Fibroblast of lung (primary cell): ENCODE measurements around the gene CATSPER4. TPM values are rescaled to one million over a fixed set of nuclear protein-coding genes. Genes with fewer than 3 reads are reported as not detected.
A peak's percentile ranks its signal among the peaks of the same experiment; 100 is the strongest.

Experiments
- DNase-seq, 2 donors: peaks; one replicate each; pipeline versions ENCODE4 v3.0.0 to v3.0.0-alpha.2; 2010; ENCODE audit warnings: low read depth in 2 of 2
- H2AFZ ChIP-seq: 2 replicates; pipeline ENCODE4 v1.5.1; 2012; ENCODE audit warnings: low read length, control low read depth, inconsistent platforms
- H3K27ac ChIP-seq: 2 replicates; pipeline ENCODE4 v1.5.1; 2011; ENCODE audit warnings: low read length, control low read depth; ENCODE audit not compliant: insufficient read depth
- H3K27me3 ChIP-seq: 2 replicates; pipeline ENCODE4 v1.5.1; 2011; ENCODE audit warnings: mild to moderate bottlenecking, low read length; ENCODE audit not compliant: control insufficient read depth, insufficient read depth
- H3K36me3 ChIP-seq: 2 replicates; pipeline ENCODE4 v1.5.1; 2011; ENCODE audit warnings: low read length; ENCODE audit not compliant: control insufficient read depth, insufficient read depth
- H3K4me1 ChIP-seq: 2 replicates; pipeline ENCODE4 v1.5.1; 2011; ENCODE audit warnings: low read length; ENCODE audit not compliant: control insufficient read depth, insufficient read depth; ENCODE audit errors: extremely low read depth
- H3K4me2 ChIP-seq: 2 replicates; pipeline ENCODE4 v1.5.1; 2011; ENCODE audit warnings: low read length, control low read depth; ENCODE audit not compliant: insufficient read depth; ENCODE audit errors: extremely low read depth
- H3K4me3 ChIP-seq, 4 experiments: fragments of 200-600 bp in 1 of 4; sonication (generic) in 1 of 4; replicated peaks in 1 of 4; 2 replicates each; pipeline ENCODE4 v1.5.1; 2011 to 2016; ENCODE audit warnings: low read length in 4 of 4, low read depth in 3 of 4, mild to moderate bottlenecking in 3 of 4, control low read depth in 2 of 4, inconsistent platforms in 1 of 4, mixed read lengths in 1 of 4; ENCODE audit not compliant: insufficient read depth in 1 of 4; ENCODE audit errors: control extremely low read depth in 1 of 4
- H3K79me2 ChIP-seq: 2 replicates; pipeline ENCODE4 v1.5.1; 2012; ENCODE audit warnings: mild to moderate bottlenecking, low read length, inconsistent platforms; ENCODE audit not compliant: control insufficient read depth, insufficient read depth
- H3K9ac ChIP-seq: 2 replicates; pipeline ENCODE4 v1.5.1; 2011; ENCODE audit warnings: mild to moderate bottlenecking, low read length, control low read depth; ENCODE audit not compliant: insufficient read depth
- H3K9me3 ChIP-seq: 2 replicates; pipeline ENCODE4 v1.5.1; 2012; ENCODE audit warnings: low read depth, low read length; ENCODE audit not compliant: control insufficient read depth, insufficient read depth
- H4K20me1 ChIP-seq: 2 replicates; pipeline ENCODE4 v1.5.1; 2011; ENCODE audit warnings: low read length; ENCODE audit not compliant: control insufficient read depth, insufficient read depth; ENCODE audit errors: extremely low read depth
- EZH2 ChIP-seq: IDR thresholded peaks from 2 replicates; pipeline ENCODE4 v1.5.1; 2012; ENCODE audit warnings: low read length, control low read depth, mild to moderate bottlenecking; ENCODE audit errors: missing control alignments
- polyA plus RNA-seq, 2 donors: library from polyadenylated mRNA; depleted of rRNA in 1 of 2; stranded (reverse) in 1 of 2; unstranded in 1 of 2; fragments of >200 nt; gene quantifications; 2 replicates each; pipeline ENCODE4 v1.2.1, GENCODE V29; 2011 to 2012; ENCODE audit warnings: missing spikeins in 1 of 2
- total RNA-seq: library from RNA; depleted of rRNA; stranded (reverse); fragments of >200 nt; gene quantifications from 2 replicates; pipeline ENCODE4 v1.2.1, GENCODE V29; 2014
- TF ChIP-seq, protein P1 (sequence below), 2 donors: IDR thresholded peaks in 1 of 2; conservative IDR thresholded peaks in 1 of 2; 1 replicate in 1 of 2; 2 replicates in 1 of 2; pipeline ENCODE4 v1.5.1; 2011 to 2012; ENCODE audit warnings: low read length in 2 of 2, control low read depth in 1 of 2, inconsistent platforms in 1 of 2, low read depth in 1 of 2, mild to moderate bottlenecking in 1 of 2

Gene CATSPER4
- total and polyA plus RNA-seq, 2 donors (not counting 1 experiment from before 2014, with no cell fraction given), result not detected

GRCh38 chr1:26145960-26146294 is 44.5 kb upstream of the CATSPER4 start:
- Histone ChIP-seq H3K4me1 (no peaks in the 10 kb centered on the region), H3K79me2 (no peaks in the 10 kb centered on the region), H3K36me3 (no peaks in the 10 kb centered on the region), H3K27ac (no peak overlapping the region), H4K20me1 (no peaks in the 10 kb centered on the region), H3K9me3 (no peaks in the 10 kb centered on the region), H3K9ac (no peak overlapping the region), H3K4me2 (no peak overlapping the region), H3K27me3 (peaks cover 12% of the 10 kb centered on the region), H3K4me3 (no peak overlapping the region), H2AFZ (no peak overlapping the region)
- no peak for TF ChIP-seq EZH2
- TF ChIP-seq, protein P1, sequence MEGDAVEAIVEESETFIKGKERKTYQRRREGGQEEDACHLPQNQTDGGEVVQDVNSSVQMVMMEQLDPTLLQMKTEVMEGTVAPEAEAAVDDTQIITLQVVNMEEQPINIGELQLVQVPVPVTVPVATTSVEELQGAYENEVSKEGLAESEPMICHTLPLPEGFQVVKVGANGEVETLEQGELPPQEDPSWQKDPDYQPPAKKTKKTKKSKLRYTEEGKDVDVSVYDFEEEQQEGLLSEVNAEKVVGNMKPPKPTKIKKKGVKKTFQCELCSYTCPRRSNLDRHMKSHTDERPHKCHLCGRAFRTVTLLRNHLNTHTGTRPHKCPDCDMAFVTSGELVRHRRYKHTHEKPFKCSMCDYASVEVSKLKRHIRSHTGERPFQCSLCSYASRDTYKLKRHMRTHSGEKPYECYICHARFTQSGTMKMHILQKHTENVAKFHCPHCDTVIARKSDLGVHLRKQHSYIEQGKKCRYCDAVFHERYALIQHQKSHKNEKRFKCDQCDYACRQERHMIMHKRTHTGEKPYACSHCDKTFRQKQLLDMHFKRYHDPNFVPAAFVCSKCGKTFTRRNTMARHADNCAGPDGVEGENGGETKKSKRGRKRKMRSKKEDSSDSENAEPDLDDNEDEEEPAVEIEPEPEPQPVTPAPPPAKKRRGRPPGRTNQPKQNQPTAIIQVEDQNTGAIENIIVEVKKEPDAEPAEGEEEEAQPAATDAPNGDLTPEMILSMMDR (conservative IDR thresholded peaks at IDR 0.05 in 1 of 2, IDR thresholded peaks at IDR 0.05 in 1 of 2; ENCODE audit: low read depth in 1 of 2, low read length in 2 of 2), result no peak
- no peak for DNase-seq

- H3K9me3 ChIP-seq, result no peaks in the 10 kb centered on the region
- H3K4me1 ChIP-seq, result no peaks in the 10 kb centered on the region
- H3K9ac ChIP-seq, result no peak overlapping the region
- no peak overlapping the region for H2AFZ ChIP-seq
- H3K27me3 ChIP-seq, result peaks cover 17% of the 10 kb centered on the region
- no peaks in the 10 kb centered on the region for H4K20me1 ChIP-seq
- TF ChIP-seq, protein P1 (conservative IDR thresholded peaks at IDR 0.05 in 1 of 2, IDR thresholded peaks at IDR 0.05 in 1 of 2; ENCODE audit: low read depth in 1 of 2, low read length in 2 of 2), result no peak
- TF ChIP-seq EZH2, result no peak
- H3K36me3 ChIP-seq, result no peaks in the 10 kb centered on the region
- H3K4me2 ChIP-seq, result no peak overlapping the region
- no peak overlapping the region for H3K4me3 ChIP-seq
- no peak overlapping the region for H3K27ac ChIP-seq
- DNase-seq, result no peak
- H3K79me2 ChIP-seq, result no peaks in the 10 kb centered on the region
Measured at GRCh38 chr1:26148887-26149286, 41.5 kb upstream of the CATSPER4 start.

- Histone ChIP-seq H2AFZ (no peak overlapping the region), H3K79me2 (no peaks in the 10 kb centered on the region), H3K27me3 (peaks cover 15% of the 10 kb centered on the region), H3K36me3 (no peaks in the 10 kb centered on the region), H4K20me1 (no peaks in the 10 kb centered on the region), H3K4me3 (no peak overlapping the region), H3K9me3 (no peaks in the 10 kb centered on the region), H3K9ac (no peak overlapping the region), H3K4me2 (no peak overlapping the region), H3K4me1 (no peaks in the 10 kb centered on the region), H3K27ac (no peak overlapping the region)
- no peak for TF ChIP-seq EZH2
- TF ChIP-seq, protein P1 (conservative IDR thresholded peaks at IDR 0.05 in 1 of 2, IDR thresholded peaks at IDR 0.05 in 1 of 2; ENCODE audit: low read depth in 1 of 2, low read length in 2 of 2), result no peak
- DNase-seq, result peak in 1 of 2 donors; percentile 24
Measured at GRCh38 chr1:26153966-26154532, 36.4 kb upstream of the CATSPER4 start.
